ENCODE results near the gene RASSF4.

DNA sequence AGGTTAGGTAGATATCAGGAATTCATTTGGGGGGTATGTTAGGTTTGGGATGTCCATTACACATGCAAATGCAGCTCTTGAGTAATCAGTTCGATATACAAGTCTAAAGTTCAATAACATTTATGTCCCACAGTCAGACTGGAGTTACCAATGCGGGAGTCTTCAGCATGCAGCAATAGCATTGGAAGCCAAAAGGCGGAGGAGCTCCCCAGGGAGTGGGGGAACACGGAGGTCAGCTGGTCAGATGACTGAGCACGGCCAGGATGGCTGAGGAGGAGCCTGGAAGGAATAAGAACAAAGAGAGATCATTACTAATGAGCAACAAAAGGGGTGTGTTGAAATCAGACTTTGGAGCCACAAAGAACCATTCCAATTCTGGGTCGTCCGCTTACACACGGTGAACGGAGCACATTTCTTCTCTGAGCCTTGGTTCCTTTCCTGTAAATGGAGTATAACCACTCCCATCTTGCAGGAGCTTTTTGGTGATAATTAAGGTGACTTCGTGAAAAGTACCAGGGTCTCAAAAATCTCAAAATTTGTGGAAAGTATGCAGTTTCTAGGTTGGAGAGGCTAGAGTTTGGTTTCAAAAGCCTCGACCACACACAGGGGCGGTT is 40.6 kb downstream of the RASSF4 start:
- TF ChIP-seq CTCF (IDR thresholded peaks at IDR 0.05; ENCODE audit: borderline replicate concordance, extremely low read depth, low read length, poor library complexity, severe bottlenecking) (no peak), EZH2 (IDR thresholded peaks at IDR 0.05; ENCODE audit: borderline replicate concordance, low read depth, low read length, severe bottlenecking) (no peak)

Data from DND-41 (cell line).